GM21619 (cell line): ENCODE measurements around the gene ANKRD11.
"Not testable (repeated sequence)": the region's sequence is repeated elsewhere in the genome, so short reads cannot be mapped to it uniquely, and the experiment has no call there.

Experiments
- ATAC-seq: cut with Tn5 transposase; IDR thresholded peaks from one replicate; pipeline ENCODE4 v1.9.1; 2021; ENCODE audit not compliant: unreplicated experiment

ANKRD11 gene

DNA sequence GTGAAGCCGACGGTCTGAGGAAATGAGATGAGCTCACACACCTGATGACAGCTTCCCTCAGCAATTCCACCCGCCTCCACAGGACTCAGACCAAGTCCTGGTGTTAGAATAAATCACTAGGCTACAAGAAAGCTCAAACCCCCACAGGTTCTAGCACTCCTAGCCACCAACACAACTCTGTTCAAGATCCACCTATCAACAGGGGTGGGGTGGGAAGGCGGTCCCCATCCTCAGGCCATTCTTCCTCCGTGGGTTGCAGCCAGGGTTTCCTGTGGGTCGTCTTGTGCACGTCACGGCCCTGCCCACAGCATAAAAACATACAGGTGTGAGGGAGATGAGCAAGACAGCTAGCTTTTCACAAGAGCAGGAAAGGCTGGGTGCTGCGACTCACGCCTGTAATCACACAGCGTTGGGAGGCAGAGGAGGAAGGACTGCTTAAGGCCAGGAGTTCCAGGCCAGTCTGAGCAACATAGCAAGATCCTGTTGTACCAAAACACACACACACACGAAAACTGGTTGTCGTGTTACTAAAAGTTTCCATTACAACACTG is 81.1 kb downstream of the ANKRD11 start:
- ATAC-seq: no peak

DNA sequence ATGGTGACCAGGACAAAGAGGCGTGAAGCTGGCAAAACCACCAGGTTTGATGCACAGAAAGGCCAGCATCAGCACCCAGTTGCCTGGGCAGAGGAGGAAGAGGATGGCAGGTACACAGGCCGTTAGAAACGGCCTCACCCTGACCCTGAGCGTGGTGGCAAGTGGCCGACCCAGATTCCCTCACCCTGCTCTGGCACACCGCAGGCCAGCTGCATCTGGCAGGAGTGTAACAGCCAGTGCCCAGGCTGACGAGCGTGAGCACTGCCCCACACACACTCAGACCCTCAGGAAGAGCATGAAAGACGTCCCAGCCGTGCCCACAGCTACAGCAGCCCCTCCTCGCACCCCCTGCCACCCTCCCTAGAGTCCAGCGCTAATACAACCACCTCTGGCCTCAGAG is 82.0 kb downstream of the ANKRD11 start:
- ATAC-seq: no peak

GRCh38 chr16:89407925-89408300 is 82.4 kb downstream of the ANKRD11 start:
- ATAC-seq: no peak

DNA sequence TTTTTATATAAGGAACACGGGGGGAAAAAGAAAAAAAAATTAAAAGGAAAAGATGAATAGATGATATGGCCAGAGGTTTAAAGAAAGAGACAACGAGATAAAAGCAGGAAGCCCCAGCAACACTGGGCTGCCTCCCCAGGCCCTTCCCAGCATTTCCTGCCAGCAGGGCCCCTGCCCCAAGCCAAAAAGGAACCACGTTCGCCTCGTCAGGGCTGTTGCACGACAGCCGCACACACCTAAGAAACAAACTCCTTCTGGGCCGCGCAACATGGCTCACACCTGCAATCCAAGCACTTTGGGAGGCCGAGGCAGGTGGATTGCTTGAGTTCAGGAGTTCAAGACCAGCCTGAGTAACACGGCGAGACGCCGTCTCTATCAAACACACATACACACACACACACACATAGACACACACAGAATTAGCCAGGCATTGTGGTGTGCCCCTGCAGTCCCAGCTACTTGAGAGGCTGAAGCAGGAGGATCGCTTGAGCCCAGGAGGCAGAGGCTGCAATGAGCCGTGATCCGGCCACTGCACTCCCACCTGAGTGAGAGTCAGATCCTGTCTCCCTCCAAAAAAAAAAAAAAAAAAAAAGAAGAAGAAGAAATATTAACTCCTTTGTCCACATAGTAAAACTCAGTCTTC is 83.0 kb downstream of the ANKRD11 start:
- no peak for ATAC-seq

GRCh38 chr16:89406277-89406888 is 84.0 kb downstream of the ANKRD11 start:
- no peak for ATAC-seq

GRCh38 chr16:89404561-89404960 is 85.8 kb downstream of the ANKRD11 start:
- ATAC-seq: no peak

DNA sequence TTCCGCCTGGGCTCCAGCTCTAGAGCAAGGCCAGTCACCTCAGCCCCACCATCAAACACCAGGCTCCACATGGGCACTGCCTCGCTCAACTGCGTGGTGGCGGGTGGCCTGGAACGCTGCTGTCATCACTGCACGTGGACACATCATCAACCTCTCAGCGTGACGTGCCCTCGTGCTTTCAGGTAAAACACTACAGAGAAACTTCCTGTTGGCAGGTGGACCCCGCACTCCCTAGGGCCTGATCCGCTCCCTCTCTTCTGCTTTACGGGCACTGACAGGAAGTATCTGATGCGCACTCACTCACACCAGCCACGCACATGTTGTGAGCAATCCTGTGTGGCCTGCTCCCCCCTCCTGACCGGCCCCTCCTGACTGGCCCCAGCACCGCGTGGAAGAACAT is 87.4 kb downstream of the ANKRD11 start:
- no peak for ATAC-seq

DNA sequence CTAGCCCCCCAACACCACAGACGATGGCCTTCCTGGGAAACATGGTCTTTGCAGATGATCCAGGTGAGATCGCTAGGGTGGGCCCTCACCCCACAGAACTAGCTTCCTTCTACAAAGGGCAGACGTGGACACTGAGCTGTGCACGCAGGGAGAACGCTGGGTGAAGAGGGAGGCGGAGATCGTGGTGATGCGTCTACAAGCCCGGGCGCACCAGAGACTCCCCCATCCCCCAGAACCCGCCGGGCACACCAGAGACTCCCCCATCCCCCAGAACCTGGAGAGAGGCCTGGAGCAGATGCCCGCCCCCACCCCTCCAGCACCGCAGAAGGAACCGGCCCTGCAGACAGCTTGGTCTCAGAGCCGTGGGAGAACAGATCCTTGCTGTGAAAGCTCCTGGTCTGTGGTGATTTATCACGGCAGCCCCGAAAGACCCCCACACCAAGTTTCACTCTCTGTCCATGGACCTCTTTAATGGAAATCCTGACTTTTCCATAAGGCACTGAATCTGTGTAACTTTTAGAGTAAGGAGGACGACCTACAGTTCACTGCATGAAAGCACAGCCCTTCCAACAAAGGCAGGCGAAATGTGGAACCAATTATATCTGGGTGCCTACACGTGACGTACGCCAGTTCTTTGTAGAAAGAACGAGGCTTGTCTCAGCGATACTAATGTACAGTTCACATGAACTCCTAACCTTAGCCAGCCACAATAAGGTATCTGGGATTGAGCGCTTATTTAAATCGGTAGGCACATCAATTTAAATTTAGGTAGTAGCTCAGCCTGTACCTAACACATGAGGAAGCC is 88.5 kb downstream of the ANKRD11 start:
- no peak for ATAC-seq

GRCh38 chr16:89401205-89401604 is 89.2 kb downstream of the ANKRD11 start:
- ATAC-seq: no peak

DNA sequence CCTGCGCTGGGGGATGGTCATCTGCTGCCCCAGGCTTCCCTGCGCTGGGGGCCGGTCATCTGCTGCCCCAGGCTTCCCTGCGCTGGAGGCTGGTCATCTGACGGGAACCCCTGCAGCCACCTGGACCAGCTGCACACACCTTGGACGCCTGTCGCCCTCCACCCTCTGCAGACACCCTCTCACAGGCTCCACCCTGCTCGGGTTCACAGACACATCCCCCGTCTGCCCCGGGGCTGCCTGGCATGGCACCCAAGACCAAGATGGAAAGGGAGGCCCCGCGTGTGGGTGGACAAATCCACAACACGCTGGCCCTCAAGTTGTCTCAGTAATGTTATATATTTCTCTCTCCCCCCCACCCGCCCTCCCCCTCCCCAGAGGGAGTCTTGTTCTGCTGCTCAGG is 89.6 kb downstream of the ANKRD11 start:
- ATAC-seq: no peak

- no peak for ATAC-seq
These were observed 91.4 kb downstream of the ANKRD11 start for GRCh38 chr16:89398924-89399323.

- no peak for ATAC-seq
These were observed 93.0 kb downstream of the ANKRD11 start for GRCh38 chr16:89397331-89397861.

DNA sequence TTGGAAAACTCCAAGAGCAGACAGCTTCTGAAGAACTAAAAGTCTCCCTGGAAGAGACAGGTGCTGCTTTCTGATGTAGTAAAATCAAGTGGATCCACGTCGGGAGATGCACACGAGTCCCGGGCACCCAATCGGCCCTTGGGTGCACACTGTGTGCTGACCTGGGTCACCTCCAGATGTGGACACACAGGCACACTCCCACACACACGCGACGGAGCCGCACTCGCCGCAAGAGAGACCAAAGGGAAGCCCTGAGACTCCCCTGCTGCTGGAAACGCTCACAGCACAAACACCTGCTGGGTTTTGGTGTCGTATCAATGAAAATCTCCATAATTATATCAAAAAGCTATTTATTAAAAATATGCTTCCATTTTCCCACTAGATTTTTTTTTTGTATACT is 94.2 kb downstream of the ANKRD11 start:
- no peak for ATAC-seq

GRCh38 chr16:89395150-89396142 is 94.9 kb downstream of the ANKRD11 start:
- ATAC-seq: no peak

DNA sequence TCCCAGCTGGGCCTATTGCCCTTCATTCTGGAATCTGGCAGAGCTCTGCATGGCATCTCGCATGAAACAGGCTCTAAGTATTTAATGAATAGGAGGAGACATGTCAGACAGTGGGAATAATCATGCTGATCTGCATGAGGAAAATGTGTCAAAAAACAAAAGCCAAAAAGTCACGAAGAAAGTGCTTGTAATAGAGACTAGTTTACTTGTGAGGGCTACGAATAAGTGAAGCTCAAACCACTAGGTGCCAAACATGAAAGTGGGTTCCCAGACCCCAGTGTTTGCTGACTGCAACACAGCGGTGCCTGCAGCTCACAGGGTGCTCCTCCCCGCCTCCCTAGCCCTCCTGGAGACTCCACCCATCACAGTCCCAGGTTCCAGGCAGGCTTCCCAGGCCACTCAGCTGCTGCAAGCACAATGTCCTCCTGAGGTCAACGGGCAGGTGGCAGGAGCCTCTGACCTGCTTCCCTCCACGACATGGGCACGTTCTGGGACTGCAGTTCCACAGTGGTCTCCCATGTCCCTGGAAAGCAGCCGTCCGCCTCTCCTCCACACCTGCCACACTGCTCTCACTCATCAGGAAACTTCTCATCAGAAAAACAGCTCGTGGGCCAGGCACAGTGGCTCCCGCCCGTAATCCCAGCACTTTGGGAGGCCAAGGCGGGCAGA is 96.5 kb downstream of the ANKRD11 start:
- no peak for ATAC-seq

GRCh38 chr16:89392881-89393737 is 97.3 kb downstream of the ANKRD11 start:
- ATAC-seq: no peak

DNA sequence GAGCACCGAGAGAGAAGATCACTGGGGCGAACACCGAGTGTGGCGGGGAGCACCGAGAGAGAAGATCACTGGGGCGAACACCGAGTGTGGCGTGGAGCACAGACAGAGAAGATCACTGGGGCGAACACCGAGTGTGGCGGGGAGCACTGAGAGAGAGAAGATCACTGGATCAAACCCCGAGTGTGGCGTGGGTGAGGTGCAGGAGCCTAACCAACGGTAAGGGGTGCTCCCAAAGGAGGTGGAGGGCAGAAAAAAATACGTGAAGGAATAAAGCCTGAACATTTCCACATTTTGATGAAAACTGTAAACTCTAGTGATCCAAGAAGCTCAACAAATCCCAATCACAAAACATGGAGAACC is 100.2 kb downstream of the ANKRD11 start:
- not testable (repeated sequence) for ATAC-seq

DNA sequence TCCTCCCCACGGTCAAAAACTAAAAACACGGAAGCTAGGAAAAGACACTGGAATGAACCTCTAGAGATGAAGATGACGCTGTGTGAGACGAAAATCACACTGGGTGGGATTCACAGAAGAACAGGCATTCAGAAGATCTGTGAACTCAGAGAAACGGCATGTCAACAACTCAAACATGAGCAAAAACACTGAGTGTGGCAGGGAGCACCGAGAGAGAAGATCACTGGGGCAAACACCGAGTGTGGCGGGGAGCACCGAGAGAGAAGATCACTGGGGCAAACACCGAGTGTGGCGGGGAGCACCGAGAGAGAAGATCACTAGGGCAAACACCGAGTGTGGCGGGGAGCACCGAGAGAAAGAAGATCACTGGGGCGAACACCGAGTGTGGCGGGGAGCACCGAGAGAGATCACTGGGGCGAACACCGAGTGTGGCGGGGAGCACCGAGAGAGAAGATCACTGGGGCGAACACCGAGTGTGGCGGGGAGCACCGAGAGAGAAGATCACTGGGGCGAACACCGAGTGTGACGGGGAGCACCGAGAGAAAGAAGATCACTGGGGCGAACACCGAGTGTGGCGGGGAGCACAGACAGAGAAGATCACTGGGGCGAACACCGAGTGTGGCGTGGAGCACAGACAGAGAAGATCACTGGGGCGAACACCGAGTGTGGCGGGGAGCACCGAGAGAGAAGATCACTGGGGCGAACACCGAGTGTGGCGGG is 100.7 kb downstream of the ANKRD11 start:
- not testable (repeated sequence) for ATAC-seq
